Right atrium auricular region (tissue), 2 donors: ENCODE results near the gene SUGCT. TPM values are rescaled to one million over a fixed set of nuclear protein-coding genes. Genes with fewer than 3 reads are reported as not detected.

Experiments
- DNase-seq: peaks from one replicate; pipeline ENCODE4 v3.0.0-alpha.2; 2019; ENCODE audit warnings: low spot score
- H3K27ac ChIP-seq, 2 donors: fragments of 200-600 bp; sonication (generic); 1 replicate in 1 of 2; 2 replicates in 1 of 2; pipeline ENCODE4 v1.5.1; 2016 to 2019
- H3K27me3 ChIP-seq, 2 donors: fragments of 200-600 bp; sonication (generic); one replicate each; pipeline versions ENCODE4 v1.5.1 to v1.6.0; 2017 to 2019
- H3K36me3 ChIP-seq: fragments of 200-600 bp; sonication (generic); one replicate; pipeline ENCODE4 v1.5.1; 2016
- H3K4me1 ChIP-seq, 2 donors: fragments of 200-600 bp; sonication (generic); one replicate each; pipeline versions ENCODE4 v1.5.1 to v1.6.0; 2017 to 2019
- H3K4me3 ChIP-seq, 2 donors: fragments of 200-600 bp; sonication (generic); 1 replicate in 1 of 2; 2 replicates in 1 of 2; pipeline ENCODE4 v1.5.1; 2017 to 2019; ENCODE audit warnings: mild to moderate bottlenecking in 1 of 2, moderate library complexity in 1 of 2
- H3K9me3 ChIP-seq, 2 donors: fragments of 200-600 bp; sonication (generic); one replicate each; pipeline ENCODE4 v1.5.1; 2019
- total RNA-seq, 2 donors: library from RNA; depleted of rRNA; stranded (reverse); fragments of >200 nt; gene quantifications; one replicate each; pipeline ENCODE4 v1.1.0, GENCODE V29; 2016
- TF ChIP-seq, protein P1 (sequence below), 2 donors: fragments of 200-600 bp; sonication (generic); IDR thresholded peaks; one replicate each; pipeline ENCODE4 v1.5.1; 2019; ENCODE audit warnings: antibody characterized with exemption in 2 of 2

The SUGCT gene
- total RNA-seq, 2 donors from 2014 or later = 2.6 to 5.4 TPM

DNA sequence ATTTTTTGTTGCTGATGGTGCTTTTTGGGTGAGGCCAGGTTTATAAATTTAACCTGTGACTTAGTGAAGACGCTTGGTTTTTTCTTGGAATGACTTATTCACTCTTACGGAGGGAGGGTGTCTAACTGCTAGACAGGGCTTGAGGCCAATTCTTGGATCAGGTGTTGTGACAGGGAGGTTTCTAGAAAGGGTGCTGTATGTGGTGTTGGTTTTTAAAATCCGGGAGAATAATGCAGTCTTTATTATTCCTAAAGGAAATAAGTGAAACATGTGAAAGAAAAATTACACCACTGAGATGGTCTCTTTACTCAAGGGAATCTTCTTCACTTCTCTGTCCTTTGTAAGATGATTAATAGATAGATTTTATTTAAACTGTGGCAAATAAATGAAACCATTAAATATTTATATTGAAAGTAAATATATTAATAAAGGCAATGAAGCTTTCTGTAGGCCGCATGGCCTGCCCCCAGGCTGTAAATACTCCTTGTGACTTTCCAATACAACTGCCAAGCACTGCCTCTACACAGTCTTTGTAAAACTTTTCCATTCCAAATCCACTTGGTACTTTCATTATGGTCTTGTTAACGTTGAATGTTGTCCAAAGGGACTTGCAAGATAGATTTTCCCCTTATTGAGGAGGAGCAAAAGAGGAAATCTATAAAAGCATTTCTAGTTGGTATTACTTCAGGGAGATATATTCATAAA, 323.1 kb downstream of the SUGCT start:
- no peak for DNase-seq
- TF ChIP-seq, protein P1, sequence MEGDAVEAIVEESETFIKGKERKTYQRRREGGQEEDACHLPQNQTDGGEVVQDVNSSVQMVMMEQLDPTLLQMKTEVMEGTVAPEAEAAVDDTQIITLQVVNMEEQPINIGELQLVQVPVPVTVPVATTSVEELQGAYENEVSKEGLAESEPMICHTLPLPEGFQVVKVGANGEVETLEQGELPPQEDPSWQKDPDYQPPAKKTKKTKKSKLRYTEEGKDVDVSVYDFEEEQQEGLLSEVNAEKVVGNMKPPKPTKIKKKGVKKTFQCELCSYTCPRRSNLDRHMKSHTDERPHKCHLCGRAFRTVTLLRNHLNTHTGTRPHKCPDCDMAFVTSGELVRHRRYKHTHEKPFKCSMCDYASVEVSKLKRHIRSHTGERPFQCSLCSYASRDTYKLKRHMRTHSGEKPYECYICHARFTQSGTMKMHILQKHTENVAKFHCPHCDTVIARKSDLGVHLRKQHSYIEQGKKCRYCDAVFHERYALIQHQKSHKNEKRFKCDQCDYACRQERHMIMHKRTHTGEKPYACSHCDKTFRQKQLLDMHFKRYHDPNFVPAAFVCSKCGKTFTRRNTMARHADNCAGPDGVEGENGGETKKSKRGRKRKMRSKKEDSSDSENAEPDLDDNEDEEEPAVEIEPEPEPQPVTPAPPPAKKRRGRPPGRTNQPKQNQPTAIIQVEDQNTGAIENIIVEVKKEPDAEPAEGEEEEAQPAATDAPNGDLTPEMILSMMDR (IDR thresholded peaks at IDR 0.05) = no peak

DNA sequence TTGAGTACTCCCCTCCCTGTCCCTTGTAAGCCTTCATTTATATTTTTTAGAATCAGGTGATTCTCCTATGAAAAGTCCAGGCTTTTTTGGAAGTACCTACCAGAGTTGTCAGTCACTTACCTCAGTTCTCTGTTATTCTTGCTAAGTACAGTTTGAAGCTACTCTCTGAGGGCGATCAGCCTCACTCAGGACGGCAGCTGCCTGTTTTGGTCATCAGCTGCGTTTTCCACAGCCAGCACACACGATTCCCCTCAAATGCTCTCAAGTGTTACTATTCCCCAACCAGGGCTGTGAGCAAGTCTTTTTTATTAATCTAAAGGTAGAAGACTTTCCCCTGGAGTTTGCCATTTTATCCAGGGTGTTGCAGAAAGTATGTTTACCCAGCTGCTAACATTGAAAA, 328.6 kb downstream of the SUGCT start:
- Histone ChIP-seq H3K4me3 (no peak overlapping the region), H3K27ac (no peak overlapping the region), H3K9me3 (no peaks in the 10 kb centered on the region), H3K27me3 (no peaks in the 10 kb centered on the region), H3K4me1 (no peaks in the 10 kb centered on the region), H3K36me3 (no peaks in the 10 kb centered on the region)
- no peak for DNase-seq
- TF ChIP-seq, protein P1 (IDR thresholded peaks at IDR 0.05) = no peak

More for the DNA sequence above, 323.1 kb downstream of the SUGCT start:
- no peaks in the 10 kb centered on the region for H3K4me1 ChIP-seq
- H3K27me3 ChIP-seq = no peaks in the 10 kb centered on the region
- no peak overlapping the region for H3K27ac ChIP-seq
- H3K4me3 ChIP-seq = no peak overlapping the region
- no peaks in the 10 kb centered on the region for H3K9me3 ChIP-seq
- H3K36me3 ChIP-seq = no peaks in the 10 kb centered on the region

GRCh38 chr7:40468891-40469864, 334.4 kb downstream of the SUGCT start:
- H3K36me3 ChIP-seq = no peaks in the 10 kb centered on the region

GRCh38 chr7:40470091-40470592, 335.3 kb downstream of the SUGCT start:
- DNase-seq = no peak
- Histone ChIP-seq H3K4me3 (no peak overlapping the region), H3K27ac (no peak overlapping the region), H3K4me1 (no peaks in the 10 kb centered on the region), H3K27me3 (no peaks in the 10 kb centered on the region), H3K36me3 (no peaks in the 10 kb centered on the region), H3K9me3 (no peaks in the 10 kb centered on the region)
- TF ChIP-seq, protein P1 (IDR thresholded peaks at IDR 0.05) = no peak

More at GRCh38 chr7:40468891-40469864, 334.4 kb downstream of the SUGCT start:
- no peaks in the 10 kb centered on the region for H3K9me3 ChIP-seq
- no peak for DNase-seq
- no peak overlapping the region for H3K27ac ChIP-seq
- H3K4me1 ChIP-seq = no peaks in the 10 kb centered on the region
- no peak overlapping the region for H3K4me3 ChIP-seq
- TF ChIP-seq, protein P1 (IDR thresholded peaks at IDR 0.05) = no peak
- no peaks in the 10 kb centered on the region for H3K27me3 ChIP-seq

GRCh38 chr7:40470817-40471216, 336.0 kb downstream of the SUGCT start:
- TF ChIP-seq, protein P1 (IDR thresholded peaks at IDR 0.05) = no peak
- DNase-seq = no peak
- Histone ChIP-seq H3K4me1 (no peaks in the 10 kb centered on the region), H3K4me3 (no peak overlapping the region), H3K27me3 (no peaks in the 10 kb centered on the region), H3K9me3 (no peaks in the 10 kb centered on the region), H3K27ac (no peak overlapping the region), H3K36me3 (no peaks in the 10 kb centered on the region)
